CD4-positive, alpha-beta memory T cell (primary cell): ENCODE results near the gene DUSP22. TPM values are rescaled to one million over a fixed set of nuclear protein-coding genes. Genes with fewer than 3 reads are reported as not detected.

ENCODE experiments used
- CTCF ChIA-PET: fragments of 350-600 bp; sonication (Branson Sonifier 250); formaldehyde crosslinking; loops from one replicate; lab custom pipeline; 2021; ENCODE audit warnings: inconsistent platforms; ENCODE audit not compliant: partially characterized antibody; lab: Charles Lee
- POLR2A ChIA-PET: fragments of 350-600 bp; sonication (Branson Sonifier 250); formaldehyde crosslinking; loops from one replicate; lab custom pipeline; 2021; ENCODE audit not compliant: partially characterized antibody; lab: Charles Lee
- DNase-seq, 5 donors: peaks; one replicate each; pipeline versions ENCODE4 v3.0.0 to v3.0.0-alpha.2; 2020 to 2022; ENCODE audit warnings: mixed read lengths in 1 of 5
- H3K27ac ChIP-seq: one replicate; pipeline ENCODE4 v1.7.0; 2013; ENCODE audit warnings: low read depth, low read length
- H3K27me3 ChIP-seq: 2 replicates; pipeline ENCODE4 v1.7.0; 2013; ENCODE audit warnings: mild to moderate bottlenecking, low read length, moderate library complexity; ENCODE audit not compliant: insufficient read depth
- H3K36me3 ChIP-seq: 2 replicates; pipeline ENCODE4 v1.7.0; 2013; ENCODE audit warnings: mild to moderate bottlenecking, low read length, moderate library complexity; ENCODE audit not compliant: insufficient read depth
- H3K4me1 ChIP-seq: 2 replicates; pipeline ENCODE4 v1.7.0; 2013; ENCODE audit warnings: mild to moderate bottlenecking, low read length, moderate library complexity; ENCODE audit not compliant: insufficient read depth
- H3K4me3 ChIP-seq, 2 donors: one replicate each; pipeline ENCODE4 v1.7.0; 2013; ENCODE audit warnings: low read length in 2 of 2, mild to moderate bottlenecking in 1 of 2
- H3K9me3 ChIP-seq, 2 donors: one replicate each; pipeline ENCODE4 v1.7.0; 2013; ENCODE audit warnings: low read length in 2 of 2, control low read depth in 1 of 2; ENCODE audit not compliant: control insufficient read depth in 1 of 2
- H3K27ac Mint-ChIP-seq, 7 donors: one replicate each; pipeline ENCODE4 v1.8.0; 2020 to 2021; ENCODE audit warnings: mixed read lengths in 7 of 7, mild to moderate bottlenecking in 6 of 7, inconsistent platforms in 3 of 7, moderate library complexity in 3 of 7
- H3K27me3 Mint-ChIP-seq, 2 donors: one replicate each; pipeline ENCODE4 v1.8.0; 2020 to 2021; ENCODE audit warnings: mixed read lengths in 2 of 2
- H3K36me3 Mint-ChIP-seq, 2 donors: one replicate each; pipeline ENCODE4 v1.8.0; 2020 to 2021; ENCODE audit warnings: mixed read lengths in 2 of 2, inconsistent platforms in 1 of 2, mild to moderate bottlenecking in 1 of 2
- H3K4me1 Mint-ChIP-seq, 4 donors: one replicate each; pipeline ENCODE4 v1.8.0; 2020 to 2021; ENCODE audit warnings: mixed read lengths in 4 of 4, mild to moderate bottlenecking in 1 of 4
- H3K4me3 Mint-ChIP-seq, 8 donors: one replicate each; pipeline ENCODE4 v1.8.0; 2020 to 2021; ENCODE audit warnings: mixed read lengths in 8 of 8, mild to moderate bottlenecking in 7 of 8, moderate library complexity in 6 of 8, inconsistent platforms in 3 of 8
- H3K9me3 Mint-ChIP-seq, 8 donors: one replicate each; pipeline ENCODE4 v1.8.0; 2020 to 2021; ENCODE audit warnings: mixed read lengths in 8 of 8, mild to moderate bottlenecking in 5 of 8, inconsistent platforms in 3 of 8, moderate library complexity in 1 of 8
- intact Hi-C: fragments of 100-400 bp; cut with micrococcal nuclease; formaldehyde crosslinking; loops from one replicate; pipeline ENCODE4 v1.15.1; 2023
- polyA plus RNA-seq, 2 donors: library from polyadenylated mRNA; unstranded; fragments of 300-500 nt; fragmentation: Illumina TruSeq; gene quantifications; one replicate each; pipeline ENCODE4 v1.2.3, GENCODE V29; 2021
- total RNA-seq, 2 experiments: library from RNA; stranded (reverse); gene quantifications; one replicate each; pipeline ENCODE4 v1.2.3, GENCODE V29; 2021

DUSP22 gene
- total and polyA plus RNA-seq, 4 experiments from 2014 or later = 32.8 to 49.4 (median 38.9) TPM

DNA sequence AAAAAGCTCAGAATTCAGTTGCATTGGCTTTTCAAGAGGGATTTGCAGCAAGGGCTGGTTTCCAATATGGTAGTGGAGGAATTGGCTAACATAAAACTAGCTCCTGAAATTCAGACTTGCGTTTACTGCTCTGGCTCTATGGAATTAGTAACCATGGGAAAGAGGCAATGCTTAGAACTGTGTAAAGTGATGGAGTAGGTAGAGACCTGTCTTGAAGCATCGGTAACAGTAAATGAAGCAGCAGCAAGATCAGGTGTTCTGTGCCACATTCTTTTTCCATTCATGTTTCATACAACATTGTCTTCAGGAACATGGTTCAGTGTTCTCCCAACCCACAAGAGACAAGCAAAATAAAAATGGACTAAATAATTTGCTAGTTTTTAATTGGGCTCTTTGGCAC, 105.8 kb downstream of the DUSP22 start:
- Histone ChIP-seq H3K4me1 (peaks cover 35% of the 10 kb centered on the region), H3K9me3 (no peaks in the 10 kb centered on the region), H3K27ac (no peak overlapping the region), H3K36me3 (peaks cover 6% of the 10 kb centered on the region), H3K27me3 (no peaks in the 10 kb centered on the region), H3K4me3 (no peak overlapping the region)
- DNase-seq = no peak
- peaks cover 13 to 28% of the 10 kb centered on the region in 2 donors for H3K36me3 Mint-ChIP-seq
- POLR2A ChIA-PET = interaction anchor here (1.0 to 1.1 kb wide), 3 partner anchors 11 to 92 kb away, joined by 3 to 4 read pairs (median 3); no protein-coding TSS in a partner anchor
- intact Hi-C loops = loop anchor here (10.0 kb wide), 1 partner anchor 297 kb away; the partner anchor contains the start of gene EXOC2
- CTCF ChIA-PET = interaction anchor here (0.7 to 1.5 kb wide), 4 partner anchors 127 to 208 kb away, joined by 3 read pairs; no protein-coding TSS in a partner anchor
- H3K27ac Mint-ChIP-seq = peak overlapping the region in 1 of 7 donors; percentile 55
- peaks cover 0 to 5% of the 10 kb centered on the region in 2 donors for H3K27me3 Mint-ChIP-seq
- peak overlapping the region in 1 of 8 donors; percentile 10 for H3K4me3 Mint-ChIP-seq
- H3K9me3 Mint-ChIP-seq = no peaks in the 10 kb centered on the region
- peaks cover 18 to 37% (median 32%) of the 10 kb centered on the region in 4 donors for H3K4me1 Mint-ChIP-seq

GRCh38 chr6:398558-399078, 106.3 kb downstream of the DUSP22 start:
- H3K4me1 ChIP-seq = peaks cover 40% of the 10 kb centered on the region
- Mint-ChIP-seq H3K27me3 (peaks cover 0 to 4% of the 10 kb centered on the region in 2 donors), H3K27ac (peak overlapping the region in 2 of 7 donors; percentile 8 to 55), H3K36me3 (peaks cover 15 to 29% of the 10 kb centered on the region in 2 donors), H3K4me3 (no peak overlapping the region), H3K9me3 (no peaks in the 10 kb centered on the region), H3K4me1 (peaks cover 21 to 41% (median 36%) of the 10 kb centered on the region in 4 donors)
- no peak overlapping the region for H3K27ac ChIP-seq
- ChIA-PET CTCF (interaction anchor here (0.7 to 1.1 kb wide), 3 partner anchors 194 to 209 kb away, joined by 3 read pairs; no protein-coding TSS in a partner anchor), POLR2A (interaction anchor here (1.0 to 1.5 kb wide), 4 partner anchors 11 to 91 kb away, joined by 3 to 4 read pairs (median 4); no protein-coding TSS in a partner anchor)
- no peaks in the 10 kb centered on the region for H3K27me3 ChIP-seq
- H3K4me3 ChIP-seq = no peak overlapping the region
- DNase-seq = no peak
- peaks cover 6% of the 10 kb centered on the region for H3K36me3 ChIP-seq
- H3K9me3 ChIP-seq = no peaks in the 10 kb centered on the region
- intact Hi-C loops = loop anchor here (10.0 kb wide), 1 partner anchor 296 kb away; the partner anchor contains the start of gene EXOC2

GRCh38 chr6:399785-400534, 107.7 kb downstream of the DUSP22 start:
- H3K4me3 Mint-ChIP-seq = peak overlapping the region in 7 of 8 donors; percentile 17 to 55 (median 47)
- intact Hi-C loops = loop anchor here (5.0 to 10.0 kb wide), 2 partner anchors 92 to 295 kb away; partner anchors contain the start of gene EXOC2
- peaks cover 6% of the 10 kb centered on the region for H3K36me3 ChIP-seq
- H3K4me1 ChIP-seq = peaks cover 40% of the 10 kb centered on the region
- H3K27me3 ChIP-seq = no peaks in the 10 kb centered on the region
- ChIA-PET POLR2A (interaction anchor here (0.6 to 1.5 kb wide), 4 partner anchors 8 to 198 kb away, joined by 4 to 7 read pairs (median 5); partner anchors contain the start of gene IRF4), CTCF (interaction anchor here (0.7 to 2.0 kb wide), 4 partner anchors 10 to 212 kb away, joined by 3 to 5 read pairs (median 4); no protein-coding TSS in a partner anchor)
- peaks cover 0 to 9% (median 0%) of the 10 kb centered on the region in 8 donors for H3K9me3 Mint-ChIP-seq
- no peak overlapping the region for H3K4me3 ChIP-seq
- no peaks in the 10 kb centered on the region for H3K9me3 ChIP-seq
- DNase-seq = peak; percentile 22 to 67 (median 29)
- peaks cover 26 to 49% (median 43%) of the 10 kb centered on the region in 4 donors for H3K4me1 Mint-ChIP-seq
- H3K27ac Mint-ChIP-seq = peak overlapping the region; percentile 8 to 79 (median 55)
- peaks cover 0 to 1% of the 10 kb centered on the region in 2 donors for H3K27me3 Mint-ChIP-seq
- H3K27ac ChIP-seq = no peak overlapping the region
- peaks cover 27 to 37% of the 10 kb centered on the region in 2 donors for H3K36me3 Mint-ChIP-seq

DNA sequence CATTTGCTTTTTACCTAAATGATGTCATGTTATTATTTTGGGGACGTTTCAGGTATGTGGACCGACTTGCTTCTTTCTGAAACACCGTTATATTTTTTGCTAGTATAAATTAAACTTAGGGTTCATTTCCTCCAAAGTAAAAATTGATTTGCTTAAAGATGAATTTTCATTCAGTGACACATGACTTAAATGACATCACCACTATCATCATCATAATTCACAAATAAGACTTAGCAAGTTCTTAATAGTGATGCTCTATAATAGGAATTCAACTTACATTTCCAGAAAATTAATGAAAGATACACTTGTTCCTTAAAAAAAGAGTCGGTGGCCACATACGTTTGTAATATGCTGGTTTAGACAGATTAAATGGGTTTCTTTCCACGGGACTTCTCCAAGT, 108.5 kb downstream of the DUSP22 start:
- Mint-ChIP-seq H3K27me3 (peaks cover 0 to 1% of the 10 kb centered on the region in 2 donors), H3K9me3 (peaks cover 0 to 9% (median 0%) of the 10 kb centered on the region in 8 donors), H3K4me3 (no peak overlapping the region), H3K36me3 (peaks cover 32 to 38% of the 10 kb centered on the region in 2 donors), H3K4me1 (peaks cover 25 to 53% (median 45%) of the 10 kb centered on the region in 4 donors), H3K27ac (no peak overlapping the region)
- H3K9me3 ChIP-seq = no peaks in the 10 kb centered on the region
- no peak overlapping the region for H3K4me3 ChIP-seq
- H3K27me3 ChIP-seq = no peaks in the 10 kb centered on the region
- ChIA-PET CTCF (interaction anchor here (1.7 to 2.0 kb wide), 2 partner anchors 11 to 211 kb away, joined by 5 read pairs; no protein-coding TSS in a partner anchor), POLR2A (no interaction called here)
- H3K27ac ChIP-seq = no peak overlapping the region
- H3K36me3 ChIP-seq = peaks cover 6% of the 10 kb centered on the region
- peaks cover 45% of the 10 kb centered on the region for H3K4me1 ChIP-seq
- intact Hi-C loops = loop anchor here (5.0 kb wide), 1 partner anchor 91 kb away; no protein-coding TSS in a partner anchor
- no peak for DNase-seq

Other genes starting within 250 kb of the DUSP22 start
- gene IRF4, start 99.3 kb downstream of the DUSP22 start, total RNA-seq = 1 to 10 TPM; 8.5 to 8.6 TPM
- 1 to 10 TPM; 2.7 to 5.7 TPM for gene IRF4, start 99.3 kb downstream of the DUSP22 start, polyA plus RNA-seq